GM12878 (cell line): ENCODE data around the gene ACSS1. TPM values are rescaled to one million over a fixed set of nuclear protein-coding genes. Genes with fewer than 3 reads are reported as not detected.

Experiments
- ATAC-seq: fragments of 200-7000 bp; cut with Tn5 transposase; 3 replicates; pipeline ENCODE4 v1.9.1; 2020; ENCODE audit warnings: mild to moderate bottlenecking, moderate library complexity
- BruUV-seq: library from RNA; stranded (reverse); fragments of 400-500 nt; replicated peaks from 2 replicates; lab custom pipeline; 2021; lab: Mats Ljungman, UMichigan
- CTCF ChIA-PET: fragments of 300-600 bp; sonication (Branson Sonifier 250); formaldehyde crosslinking; extraction: SDS; loops from one replicate; lab custom pipeline; 2021; ENCODE audit warnings: inconsistent platforms; lab: Yijun Ruan, JAX
- POLR2A ChIA-PET: fragments of 350-600 bp; formaldehyde crosslinking; extraction: SDS; loops from one replicate; lab custom pipeline; 2021; ENCODE audit warnings: inconsistent platforms; lab: Charles Lee
- RAD21 ChIA-PET: fragments of 300-600 bp; sonication (Branson Sonifier 250); formaldehyde crosslinking; loops from one replicate; lab custom pipeline; 2023; ENCODE audit warnings: antibody characterized with exemption; ENCODE audit not compliant: unreplicated experiment; lab: Charles Lee
- SMC1A ChIA-PET: fragments of 300-600 bp; sonication (Branson Sonifier 250); formaldehyde crosslinking; loops from one replicate; lab custom pipeline; 2023; ENCODE audit not compliant: unreplicated experiment, uncharacterized antibody; lab: Charles Lee
- DNase-seq: peaks from one replicate; pipeline ENCODE4 v3.0.0-alpha.2; 2011; ENCODE audit warnings: low read depth, low spot score
- FAIRE-seq: peaks from 3 replicates; lab custom pipeline; 2011; peaks lifted over from hg19 to GRCh38; lab: Jason Lieb, UNC
- H2AFZ ChIP-seq: 2 replicates; pipeline ENCODE4 v1.6.0; 2011; ENCODE audit warnings: low read depth, low read length, control low read depth; ENCODE audit not compliant: control insufficient read depth
- H3K27ac ChIP-seq: 2 replicates; pipeline ENCODE4 v1.5.1; 2011; ENCODE audit warnings: control low read depth; ENCODE audit not compliant: control insufficient read depth, insufficient read depth
- H3K27me3 ChIP-seq, 2 experiments: replicated peaks in 1 of 2; 2 replicates each; pipeline versions ENCODE4 v1.6.0 to v1.6.1; 2011; ENCODE audit warnings: low read length in 1 of 2; ENCODE audit not compliant: control insufficient read depth in 2 of 2, insufficient read depth in 2 of 2
- H3K36me3 ChIP-seq, 2 experiments: 2 replicates each; pipeline ENCODE4 v1.5.1; 2011; ENCODE audit warnings: low read length in 1 of 2; ENCODE audit not compliant: control insufficient read depth in 2 of 2, insufficient read depth in 2 of 2
- H3K4me1 ChIP-seq: 2 replicates; pipeline ENCODE4 v1.6.1; 2011; ENCODE audit warnings: mild to moderate bottlenecking, low read length, moderate library complexity, mixed read lengths; ENCODE audit not compliant: control insufficient read depth, insufficient read depth
- H3K4me2 ChIP-seq: 2 replicates; pipeline ENCODE4 v1.6.0; 2011; ENCODE audit warnings: control low read depth; ENCODE audit not compliant: control insufficient read depth, insufficient read depth
- H3K4me3 ChIP-seq: fragments of 200-600 bp; sonication (generic); 2 replicates; pipeline ENCODE4 v1.5.1; 2016
- H3K79me2 ChIP-seq: 2 replicates; pipeline ENCODE4 v1.6.0; 2011; ENCODE audit warnings: low read length; ENCODE audit not compliant: control insufficient read depth, insufficient read depth
- H3K9ac ChIP-seq: 2 replicates; pipeline ENCODE4 v1.8.0; 2011; ENCODE audit warnings: low read length, control low read depth, mixed read lengths; ENCODE audit not compliant: control insufficient read depth, insufficient read depth
- H3K9me3 ChIP-seq: replicated peaks from 3 replicates; pipeline ENCODE4 v1.5.1; 2011; ENCODE audit warnings: mild to moderate bottlenecking, low read length; ENCODE audit not compliant: control insufficient read depth, insufficient read depth
- H4K20me1 ChIP-seq: 2 replicates; pipeline ENCODE4 v1.6.0; 2011; ENCODE audit not compliant: control insufficient read depth, insufficient read depth
- HDAC2 ChIP-seq: fragments of 200-600 bp; sonication (generic); IDR thresholded peaks from 2 replicates; pipeline ENCODE4 v1.6.1; 2017
- JUND ChIP-seq: IDR thresholded peaks from 2 replicates; pipeline ENCODE4 v1.6.1; 2012; ENCODE audit warnings: low read depth, mild to moderate bottlenecking, low read length, improper control_type of control experiment, moderate library complexity
- POLR2AphosphoS2 ChIP-seq: IDR thresholded peaks from 2 replicates; pipeline ENCODE4 v1.6.1; 2011; ENCODE audit warnings: low read depth, mild to moderate bottlenecking, low read length, improper control_type of control experiment, moderate library complexity
- SMAD5 ChIP-seq: IDR thresholded peaks from 2 replicates; pipeline ENCODE4 v1.6.1; 2016; ENCODE audit warnings: antibody characterized with exemption, low read depth
- SUPT20H ChIP-seq: IDR thresholded peaks from 2 replicates; pipeline ENCODE4 v1.6.1; 2011; ENCODE audit warnings: low read depth, mild to moderate bottlenecking, low read length, moderate library complexity, borderline replicate concordance; ENCODE audit not compliant: control insufficient read depth
- TBL1XR1 ChIP-seq: IDR thresholded peaks from 2 replicates; pipeline ENCODE4 v1.6.1; 2012; ENCODE audit warnings: low read depth, low read length, improper control_type of control experiment
- TCF12 ChIP-seq: IDR thresholded peaks from 2 replicates; pipeline ENCODE4 v1.6.1; 2011; ENCODE audit warnings: low read depth, mild to moderate bottlenecking, low read length
- YY1 ChIP-seq: IDR thresholded peaks from 2 replicates; pipeline ENCODE4 v1.6.1; 2011; ENCODE audit warnings: low read depth, mild to moderate bottlenecking, low read length
- WGBS: methylation state at CpG from one replicate; pipeline ENCODE4 v1.1.6; 2016; ENCODE audit warnings: low lambda C conversion rate; ENCODE audit not compliant: insufficient replicate concordance, insufficient coverage; ENCODE audit errors: missing lambda C conversion rate; 5-methylcytosine and 5-hydroxymethylcytosine counted together
- in situ Hi-C: fragments of 300-500 bp; cut with MboI; formaldehyde crosslinking; loops from 9 replicates; pipeline ENCODE4 v1.14.3; 2018; ENCODE audit warnings: mixed read lengths
- intact Hi-C: fragments of 100-400 bp; cut with micrococcal nuclease; formaldehyde crosslinking; loops from one replicate; pipeline ENCODE4 v1.14.2; 2022; ENCODE audit not compliant: unreplicated experiment
- polyA plus RNA-seq, 11 experiments: library from polyadenylated mRNA; depleted of rRNA in 4 of 11; unstranded in 6 of 11; stranded (reverse) in 5 of 11; fragments of >200 nt; fragmentation: Nextera tagmentation in 4 of 11; fragmentation: Illumina TruSeq in 1 of 11; extraction: Ambion mirVana in 4 of 11; extraction: Trizol in 1 of 11; gene quantifications; 1 replicate in 1 of 11; 2 replicates in 10 of 11; pipeline versions ENCODE4 v1.2.1 to v1.2.3, GENCODE V29; 2011 to 2016; ENCODE audit warnings: inconsistent platforms in 2 of 11, missing spikeins in 2 of 11, low read depth in 1 of 11
- total RNA-seq, 4 experiments: library from RNA; depleted of rRNA in 3 of 4; stranded (reverse); fragments of >200 nt in 3 of 4; fragmentation: Illumina TruSeq in 1 of 4; extraction: Trizol in 1 of 4; gene quantifications; 2 replicates each; pipeline versions ENCODE4 v1.2.1 to v1.2.3, GENCODE V29; 2013 to 2021
- TF ChIP-seq, protein P1 (sequence below): fragments of 450-650 bp; IDR thresholded peaks from 2 replicates; pipeline ENCODE4 v1.6.1; 2016; ENCODE audit warnings: mild to moderate bottlenecking, moderate library complexity, borderline replicate concordance

ACSS1 gene
- total and polyA plus RNA-seq, 10 of the 15 experiments (the other 5 are each of a cell fraction or from before 2014, with no cell fraction given) = 1.3 to 44.9 (median 31.1) TPM

DNA sequence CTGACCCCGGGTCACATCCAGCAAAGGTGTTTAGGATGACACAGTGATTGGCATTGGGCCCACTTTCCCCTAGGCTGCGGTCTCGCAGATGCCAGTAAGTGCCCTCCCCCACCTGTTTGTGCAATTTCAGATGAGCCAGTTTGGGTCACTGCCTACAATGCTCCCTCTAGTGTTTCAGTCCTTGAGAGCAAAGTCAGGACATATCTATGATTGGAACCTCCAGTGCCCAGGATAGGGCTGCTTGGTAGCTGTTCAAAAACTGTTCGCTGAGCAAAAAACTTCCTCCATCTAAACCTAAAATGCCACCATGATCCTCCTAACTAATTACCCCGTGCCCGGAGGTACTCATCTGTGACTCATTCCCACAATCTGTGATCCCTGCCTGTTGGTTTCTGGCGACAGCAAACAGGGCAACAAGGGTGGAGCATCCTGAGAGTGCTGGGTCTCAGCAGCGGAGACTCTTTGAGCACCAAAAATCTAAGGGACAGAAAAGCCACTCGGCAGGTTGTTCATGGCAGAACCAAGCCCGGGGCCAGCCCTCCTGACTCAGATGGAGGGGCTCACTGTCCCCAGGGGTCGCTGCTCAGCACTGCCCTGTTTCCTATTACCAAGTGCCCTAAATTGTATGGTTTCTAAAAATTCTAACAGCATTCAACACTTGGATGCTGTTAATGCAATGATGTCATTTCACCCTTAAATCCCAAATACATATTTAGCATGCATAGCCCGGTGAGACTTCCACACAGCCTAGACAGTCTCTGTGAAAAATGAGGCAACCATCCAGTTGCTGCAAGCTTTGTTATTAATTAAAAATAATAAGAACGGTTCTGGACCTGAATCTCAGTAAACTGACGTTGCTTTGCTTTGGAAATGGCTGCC is 19.0 kb upstream of the ACSS1 start (continued):
- TF ChIP-seq YY1 (0 out of 2 replicates have a peak, but pooled peaks have one; percentile 29), SUPT20H (no peak)
- TF ChIP-seq, protein P1, sequence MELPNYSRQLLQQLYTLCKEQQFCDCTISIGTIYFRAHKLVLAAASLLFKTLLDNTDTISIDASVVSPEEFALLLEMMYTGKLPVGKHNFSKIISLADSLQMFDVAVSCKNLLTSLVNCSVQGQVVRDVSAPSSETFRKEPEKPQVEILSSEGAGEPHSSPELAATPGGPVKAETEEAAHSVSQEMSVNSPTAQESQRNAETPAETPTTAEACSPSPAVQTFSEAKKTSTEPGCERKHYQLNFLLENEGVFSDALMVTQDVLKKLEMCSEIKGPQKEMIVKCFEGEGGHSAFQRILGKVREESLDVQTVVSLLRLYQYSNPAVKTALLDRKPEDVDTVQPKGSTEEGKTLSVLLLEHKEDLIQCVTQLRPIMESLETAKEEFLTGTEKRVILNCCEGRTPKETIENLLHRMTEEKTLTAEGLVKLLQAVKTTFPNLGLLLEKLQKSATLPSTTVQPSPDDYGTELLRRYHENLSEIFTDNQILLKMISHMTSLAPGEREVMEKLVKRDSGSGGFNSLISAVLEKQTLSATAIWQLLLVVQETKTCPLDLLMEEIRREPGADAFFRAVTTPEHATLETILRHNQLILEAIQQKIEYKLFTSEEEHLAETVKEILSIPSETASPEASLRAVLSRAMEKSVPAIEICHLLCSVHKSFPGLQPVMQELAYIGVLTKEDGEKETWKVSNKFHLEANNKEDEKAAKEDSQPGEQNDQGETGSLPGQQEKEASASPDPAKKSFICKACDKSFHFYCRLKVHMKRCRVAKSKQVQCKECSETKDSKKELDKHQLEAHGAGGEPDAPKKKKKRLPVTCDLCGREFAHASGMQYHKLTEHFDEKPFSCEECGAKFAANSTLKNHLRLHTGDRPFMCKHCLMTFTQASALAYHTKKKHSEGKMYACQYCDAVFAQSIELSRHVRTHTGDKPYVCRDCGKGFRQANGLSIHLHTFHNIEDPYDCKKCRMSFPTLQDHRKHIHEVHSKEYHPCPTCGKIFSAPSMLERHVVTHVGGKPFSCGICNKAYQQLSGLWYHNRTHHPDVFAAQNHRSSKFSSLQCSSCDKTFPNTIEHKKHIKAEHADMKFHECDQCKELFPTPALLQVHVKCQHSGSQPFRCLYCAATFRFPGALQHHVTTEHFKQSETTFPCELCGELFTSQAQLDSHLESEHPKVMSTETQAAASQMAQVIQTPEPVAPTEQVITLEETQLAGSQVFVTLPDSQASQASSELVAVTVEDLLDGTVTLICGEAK = no peak

DNA sequence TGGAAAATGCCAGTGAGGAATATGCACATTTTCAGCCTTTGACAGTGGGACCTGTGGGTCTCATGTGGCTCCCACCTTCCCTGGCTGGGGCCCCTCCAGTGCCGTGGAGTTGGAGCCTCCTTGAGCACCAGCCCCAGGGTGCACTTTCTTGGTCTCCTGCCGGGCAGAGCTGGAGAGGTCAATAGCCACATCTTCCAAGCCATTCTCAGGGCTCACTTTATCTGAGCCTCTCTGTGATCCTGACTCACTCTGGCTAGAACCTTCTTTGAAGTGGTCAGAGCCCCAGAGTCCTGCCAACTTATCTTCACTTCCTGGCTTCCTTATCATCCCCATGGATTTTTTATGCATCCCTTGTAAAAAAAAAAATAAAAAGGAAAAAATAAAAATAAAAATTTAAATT is 18.3 kb upstream of the ACSS1 start:
- Histone ChIP-seq H3K36me3 (no peaks in the 10 kb centered on the region), H3K79me2 (no peaks in the 10 kb centered on the region), H3K9me3 (no peaks in the 10 kb centered on the region), H3K27me3 (peaks cover 3 to 13% of the 10 kb centered on the region in 2 experiments), H3K9ac (no peak overlapping the region), H3K27ac (no peak overlapping the region), H3K4me2 (no peak overlapping the region), H3K4me3 (no peak overlapping the region), H3K4me1 (no peaks in the 10 kb centered on the region), H4K20me1 (no peaks in the 10 kb centered on the region), H2AFZ (no peak overlapping the region)
- RAD21 ChIA-PET = no interaction called here
- in situ Hi-C loops = no loop called here
- CTCF ChIA-PET = interaction anchor here (1.2 to 2.8 kb wide), 3 partner anchors 15 to 82 kb away, joined by 3 to 8 read pairs (median 3); no protein-coding TSS in a partner anchor
- DNase-seq (no peak), ATAC-seq (no peak), FAIRE-seq (no peak)
- SMC1A ChIA-PET = no interaction called here
- BruUV-seq = no TSS peak
- intact Hi-C loops = no loop called here
- TF ChIP-seq TCF12 (no peak), POLR2AphosphoS2 (no peak), TBL1XR1 (no peak), HDAC2 (no peak), SMAD5 (no peak), JUND (no peak)
- 41% methylated on average over 2 of the region's 2 CpGs for WGBS
- POLR2A ChIA-PET = no interaction called here
